ENCODE measurements around the gene WDR13. TPM values are rescaled to one million over a fixed set of nuclear protein-coding genes. Genes with fewer than 3 reads are reported as not detected.
"Not testable (repeated sequence)": the region's sequence is repeated elsewhere in the genome, so short reads cannot be mapped to it uniquely, and the experiment has no call there.

The WDR13 gene
- total RNA-seq, 1 experiment from 2014 or later = 95.8 TPM

GRCh38 chrX:48626401-48627298, 29.4 kb downstream of the WDR13 start:
- Histone ChIP-seq H3K4me3 (no peak overlapping the region), H3K9me3 (no peaks in the 10 kb centered on the region), H3K36me3 (no peaks in the 10 kb centered on the region), H3K27me3 (no peaks in the 10 kb centered on the region)
- peak; percentile 3 for DNase-seq

GRCh38 chrX:48631376-48632090, 34.2 kb downstream of the WDR13 start:
- no peaks in the 10 kb centered on the region for H3K27me3 ChIP-seq
- no peak overlapping the region for H3K4me3 ChIP-seq
- DNase-seq = peak; percentile 79
- no peaks in the 10 kb centered on the region for H3K36me3 ChIP-seq
- no peaks in the 10 kb centered on the region for H3K9me3 ChIP-seq

- no peak for DNase-seq
- Histone ChIP-seq H3K9me3 (no peaks in the 10 kb centered on the region), H3K36me3 (no peaks in the 10 kb centered on the region), H3K4me3 (no peak overlapping the region), H3K27me3 (no peaks in the 10 kb centered on the region)
These were observed 34.9 kb downstream of the WDR13 start for GRCh38 chrX:48632207-48632606.

GRCh38 chrX:48636301-48636700, 39.0 kb downstream of the WDR13 start:
- Histone ChIP-seq H3K27me3 (no peaks in the 10 kb centered on the region), H3K4me3 (no peak overlapping the region), H3K36me3 (no peaks in the 10 kb centered on the region), H3K9me3 (no peaks in the 10 kb centered on the region)
- no peak for DNase-seq

- Histone ChIP-seq H3K4me3 (no peak overlapping the region), H3K9me3 (no peaks in the 10 kb centered on the region), H3K36me3 (no peaks in the 10 kb centered on the region), H3K27me3 (no peaks in the 10 kb centered on the region)
- DNase-seq = no peak
These were observed 39.5 kb downstream of the WDR13 start for GRCh38 chrX:48636776-48637175.

GRCh38 chrX:48645669-48646068, 48.4 kb downstream of the WDR13 start:
- no peak overlapping the region for H3K4me3 ChIP-seq
- no peaks in the 10 kb centered on the region for H3K9me3 ChIP-seq
- no peaks in the 10 kb centered on the region for H3K27me3 ChIP-seq
- no peak for DNase-seq
- H3K36me3 ChIP-seq = no peaks in the 10 kb centered on the region

- Histone ChIP-seq H3K9me3 (no peaks in the 10 kb centered on the region), H3K36me3 (no peaks in the 10 kb centered on the region), H3K27me3 (no peaks in the 10 kb centered on the region), H3K4me3 (no peak overlapping the region)
- DNase-seq = peak; percentile 21
These were observed 51.1 kb downstream of the WDR13 start for GRCh38 chrX:48648336-48648751.

GRCh38 chrX:48649102-48649501, 51.8 kb downstream of the WDR13 start:
- no peaks in the 10 kb centered on the region for H3K36me3 ChIP-seq
- H3K4me3 ChIP-seq = no peak overlapping the region
- no peaks in the 10 kb centered on the region for H3K27me3 ChIP-seq
- H3K9me3 ChIP-seq = no peaks in the 10 kb centered on the region
- DNase-seq = no peak

GRCh38 chrX:48652055-48652579, 54.8 kb downstream of the WDR13 start:
- H3K27me3 ChIP-seq, H3K4me3 ChIP-seq, DNase-seq, H3K9me3 ChIP-seq, H3K36me3 ChIP-seq: not testable (repeated sequence)

- not testable (repeated sequence) for H3K9me3 ChIP-seq, H3K36me3 ChIP-seq, H3K27me3 ChIP-seq, DNase-seq, H3K4me3 ChIP-seq
These were observed 57.5 kb downstream of the WDR13 start for GRCh38 chrX:48654746-48655145.

Other genes starting within 250 kb of the WDR13 start
- not detected in 2 replicates for gene SSX3, start 240.8 kb upstream of the WDR13 start, total RNA-seq (2014; rRNA removed; shearing (Covaris generic); ENCODE audit: low replicate concordance)
- not detected in 2 replicates for gene SSX4, start 214.0 kb upstream of the WDR13 start, total RNA-seq (2014; rRNA removed; shearing (Covaris generic); ENCODE audit: low replicate concordance)
- gene SSX4B, start 185.5 kb upstream of the WDR13 start, total RNA-seq (2014; rRNA removed; shearing (Covaris generic); ENCODE audit: low replicate concordance) = not detected in 2 replicates
- gene SLC38A5, start 127.2 kb upstream of the WDR13 start, total RNA-seq (2014; rRNA removed; shearing (Covaris generic); ENCODE audit: low replicate concordance) = 0.79 and 2.0 TPM in 2 replicates
- 55.3 and 76.6 TPM in 2 replicates for gene FTSJ1, start 121.3 kb upstream of the WDR13 start, total RNA-seq (2014; rRNA removed; shearing (Covaris generic); ENCODE audit: low replicate concordance)
- 1.6 and 11.2 TPM in 2 replicates for gene PORCN, start 88.5 kb upstream of the WDR13 start, total RNA-seq (2014; rRNA removed; shearing (Covaris generic); ENCODE audit: low replicate concordance)
- gene EBP, start 75.7 kb upstream of the WDR13 start, total RNA-seq (2014; rRNA removed; shearing (Covaris generic); ENCODE audit: low replicate concordance) = 15.9 and 32.9 TPM in 2 replicates
- 2.7 and 9.3 TPM in 2 replicates for gene TBC1D25, start 57.8 kb upstream of the WDR13 start, total RNA-seq (2014; rRNA removed; shearing (Covaris generic); ENCODE audit: low replicate concordance)
- gene RBM3, start 23.0 kb upstream of the WDR13 start, total RNA-seq (2014; rRNA removed; shearing (Covaris generic); ENCODE audit: low replicate concordance) = 291 and 416 TPM in 2 replicates
- gene WAS, start 86.3 kb downstream of the WDR13 start, total RNA-seq (2014; rRNA removed; shearing (Covaris generic); ENCODE audit: low replicate concordance) = 0.79 TPM in 1 of 2 replicates, not detected in the other
- gene SUV39H1, start 99.2 kb downstream of the WDR13 start, total RNA-seq (2014; rRNA removed; shearing (Covaris generic); ENCODE audit: low replicate concordance) = 4.1 and 13.3 TPM in 2 replicates
- not detected in 2 replicates for gene GLOD5, start 164.3 kb downstream of the WDR13 start, total RNA-seq (2014; rRNA removed; shearing (Covaris generic); ENCODE audit: low replicate concordance)
- gene GATA1, start 189.1 kb downstream of the WDR13 start, total RNA-seq (2014; rRNA removed; shearing (Covaris generic); ENCODE audit: low replicate concordance) = not detected in 2 replicates
- 16.1 and 46.1 TPM in 2 replicates for gene HDAC6, start 204.6 kb downstream of the WDR13 start, total RNA-seq (2014; rRNA removed; shearing (Covaris generic); ENCODE audit: low replicate concordance)
- not detected in 2 replicates for gene ERAS, start 229.0 kb downstream of the WDR13 start, total RNA-seq (2014; rRNA removed; shearing (Covaris generic); ENCODE audit: low replicate concordance)
- gene PCSK1N, start 238.1 kb downstream of the WDR13 start, total RNA-seq (2014; rRNA removed; shearing (Covaris generic); ENCODE audit: low replicate concordance) = 0.72 and 6.1 TPM in 2 replicates